Spleen (tissue), 7 donors: Measurements from ENCODE around the gene IGSF6.

Experiments
- POLR2A ChIP-seq, 3 donors: fragments of 450-650 bp; IDR thresholded peaks; one replicate each; pipeline ENCODE4 v1.5.1; 2017; ENCODE audit warnings: antibody characterized with exemption in 3 of 3, mild to moderate bottlenecking in 1 of 3
- TF ChIP-seq, protein P1 (sequence below), 11 experiments: fragments of 200-600 bp in 7 of 11; fragments of 450-650 bp in 4 of 11; sonication (generic) in 4 of 11; IDR thresholded peaks in 8 of 11; conservative IDR thresholded peaks in 3 of 11; 1 replicate in 7 of 11; 2 replicates in 4 of 11; pipeline versions ENCODE4 v1.4.0 to v1.8.0; 2016 to 2021; ENCODE audit warnings: antibody characterized with exemption in 11 of 11, inconsistent platforms in 4 of 11, mild to moderate bottlenecking in 1 of 11
- donor health status: DM: no; HTN: no; CAD: no; lungs with moderate emphysema.
- donor health status: DM: no; HTN: no; CAD: no.
- donor health status: DM: no; HTN: no; CAD: no.

- no peak for TF ChIP-seq POLR2A (IDR thresholded peaks at IDR 0.05)
- TF ChIP-seq, protein P1, sequence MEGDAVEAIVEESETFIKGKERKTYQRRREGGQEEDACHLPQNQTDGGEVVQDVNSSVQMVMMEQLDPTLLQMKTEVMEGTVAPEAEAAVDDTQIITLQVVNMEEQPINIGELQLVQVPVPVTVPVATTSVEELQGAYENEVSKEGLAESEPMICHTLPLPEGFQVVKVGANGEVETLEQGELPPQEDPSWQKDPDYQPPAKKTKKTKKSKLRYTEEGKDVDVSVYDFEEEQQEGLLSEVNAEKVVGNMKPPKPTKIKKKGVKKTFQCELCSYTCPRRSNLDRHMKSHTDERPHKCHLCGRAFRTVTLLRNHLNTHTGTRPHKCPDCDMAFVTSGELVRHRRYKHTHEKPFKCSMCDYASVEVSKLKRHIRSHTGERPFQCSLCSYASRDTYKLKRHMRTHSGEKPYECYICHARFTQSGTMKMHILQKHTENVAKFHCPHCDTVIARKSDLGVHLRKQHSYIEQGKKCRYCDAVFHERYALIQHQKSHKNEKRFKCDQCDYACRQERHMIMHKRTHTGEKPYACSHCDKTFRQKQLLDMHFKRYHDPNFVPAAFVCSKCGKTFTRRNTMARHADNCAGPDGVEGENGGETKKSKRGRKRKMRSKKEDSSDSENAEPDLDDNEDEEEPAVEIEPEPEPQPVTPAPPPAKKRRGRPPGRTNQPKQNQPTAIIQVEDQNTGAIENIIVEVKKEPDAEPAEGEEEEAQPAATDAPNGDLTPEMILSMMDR (IDR thresholded peaks at IDR 0.05 in 8 of 11, conservative IDR thresholded peaks at IDR 0.05 in 3 of 11) = no peak
These were observed 32.5 kb downstream of the IGSF6 start for GRCh38 chr16:21619765-21620425.
